ENCODE results near the gene KRT5.

- TF ChIP-seq CTCF (IDR thresholded peaks at IDR 0.05) (no peak), POLR2A (IDR thresholded peaks at IDR 0.05) (no peak)
Observed at GRCh38 chr12:52528641-52529143, 8.5 kb upstream of the KRT5 start.

All from right lobe of liver (tissue), 4 donors.